Stimulated activated naive CD8-positive, alpha-beta T cell treated with anti-CD3 and anti-CD28 coated beads, Interleukin-15, Interleukin-2, amounts not matched to agents 100 ng/mL and 50 ng/mL, for 24 hours (primary cell): ENCODE results near the gene MARVELD2.
"Not testable (repeated sequence)": the region's sequence is repeated elsewhere in the genome, so short reads cannot be mapped to it uniquely, and the experiment has no call there.

ENCODE experiments used
- H3K27ac Mint-ChIP-seq: one replicate; pipeline ENCODE4 v1.8.0; 2021; ENCODE audit warnings: mild to moderate bottlenecking, mixed read lengths
- H3K27me3 Mint-ChIP-seq: one replicate; pipeline ENCODE4 v1.8.0; 2021; ENCODE audit warnings: mixed read lengths
- H3K36me3 Mint-ChIP-seq: one replicate; pipeline ENCODE4 v1.8.0; 2021; ENCODE audit warnings: low read depth, mixed read lengths
- H3K4me1 Mint-ChIP-seq: one replicate; pipeline ENCODE4 v1.8.0; 2021; ENCODE audit warnings: low read depth, mixed read lengths
- H3K4me3 Mint-ChIP-seq: one replicate; pipeline ENCODE4 v1.8.0; 2021; ENCODE audit warnings: mild to moderate bottlenecking, mixed read lengths
- H3K9me3 Mint-ChIP-seq: one replicate; pipeline ENCODE4 v1.8.0; 2021; ENCODE audit warnings: mixed read lengths

The MARVELD2 gene

GRCh38 chr5:69414885-69415583, at the start of gene MARVELD2:
MARVELD2 (plus strand) TSS chr5:69415116; CDS start chr5:69419386, 4,270 bp downstream.
- Mint-ChIP-seq H3K27me3 (no peaks in the 10 kb centered on the region), H3K36me3 (peaks cover 21% of the 10 kb centered on the region), H3K4me3 (peak within 1 kb of the TSS; percentile 66), H3K9me3 (no peaks in the 10 kb centered on the region), H3K27ac (peak within 1 kb of the TSS; percentile 12), H3K4me1 (peaks cover 11% of the 10 kb centered on the region)

- peaks cover 42% of the 10 kb centered on the region for H3K36me3 Mint-ChIP-seq
- peaks cover 39% of the 10 kb centered on the region for H3K4me1 Mint-ChIP-seq
- H3K4me3 Mint-ChIP-seq: peak overlapping the region; percentile 96
- peak overlapping the region; percentile 97 for H3K27ac Mint-ChIP-seq
- no peaks in the 10 kb centered on the region for H3K9me3 Mint-ChIP-seq
- no peaks in the 10 kb centered on the region for H3K27me3 Mint-ChIP-seq
These were observed 47.1 kb upstream of the MARVELD2 start for GRCh38 chr5:69367697-69368279.

- Mint-ChIP-seq H3K4me3 (peak overlapping the region; percentile 96), H3K4me1 (peaks cover 42% of the 10 kb centered on the region), H3K27me3 (no peaks in the 10 kb centered on the region), H3K9me3 (no peaks in the 10 kb centered on the region), H3K27ac (peak overlapping the region; percentile 97), H3K36me3 (peaks cover 37% of the 10 kb centered on the region)
These were observed 46.2 kb upstream of the MARVELD2 start for GRCh38 chr5:69368458-69369339.

DNA sequence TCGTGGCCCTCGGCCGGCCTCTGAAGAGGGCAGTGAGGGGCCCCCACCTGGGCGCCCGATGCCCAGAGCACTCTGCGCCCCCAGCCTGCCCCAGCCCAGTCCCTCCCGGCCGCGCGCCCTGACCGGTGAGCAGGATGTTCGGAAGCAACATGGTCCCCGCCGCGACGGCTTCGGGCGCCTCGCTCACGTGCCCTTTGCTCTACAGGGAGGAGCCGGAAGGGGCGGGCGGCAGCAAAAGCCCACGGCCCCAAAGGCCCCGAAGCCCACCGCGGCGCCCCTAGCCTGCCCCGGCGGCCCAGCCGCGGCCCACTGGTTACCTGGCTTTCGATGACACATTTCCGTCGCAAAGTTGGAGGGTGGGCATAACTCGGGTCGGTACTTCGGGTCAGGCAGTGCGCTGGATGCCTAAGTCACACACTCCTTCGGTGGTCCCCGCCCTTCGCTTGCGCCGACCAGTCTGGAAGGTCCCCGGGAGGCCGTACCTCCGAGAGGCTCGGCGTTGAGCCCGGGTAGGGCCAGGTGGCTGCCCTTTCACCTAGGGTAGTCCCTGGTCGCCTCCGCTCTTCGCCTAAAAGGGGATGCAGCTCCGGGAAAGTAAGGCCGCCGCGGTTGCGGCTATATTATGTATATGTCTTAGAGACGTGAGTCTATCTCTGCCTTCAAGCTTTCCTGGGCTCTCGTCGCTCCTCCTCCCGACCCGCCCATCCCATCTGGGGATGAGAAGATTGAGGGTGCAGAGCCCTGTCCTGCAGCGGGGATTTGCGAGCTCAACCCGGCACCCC, 45.4 kb upstream of the MARVELD2 start, which contains the start of the genes AK6, RAD17 and TAF9:
Gene AK6, minus strand, starts transcription at position 181 of the 782 bp plus-strand sequence. Its CDS starts 30 bp downstream, at position 151.
Gene RAD17, plus strand, starts transcription at position 479 of the 782 bp plus-strand sequence. CDS start 2,391 bp downstream, outside the sequence.
Gene TAF9, minus strand, starts transcription at position 181 of the 782 bp plus-strand sequence. CDS start 3,783 bp downstream, outside the sequence.
- Mint-ChIP-seq H3K27ac (peak within 1 kb of the TSS; percentile 97), H3K36me3 (peaks cover 39% of the 10 kb centered on the region), H3K27me3 (no peaks in the 10 kb centered on the region), H3K4me3 (peak within 1 kb of the TSS; percentile 96), H3K4me1 (peaks cover 42% of the 10 kb centered on the region), H3K9me3 (no peaks in the 10 kb centered on the region)

GRCh38 chr5:69370335-69370734, 44.6 kb upstream of the MARVELD2 start:
- H3K4me1 Mint-ChIP-seq: peaks cover 34% of the 10 kb centered on the region
- H3K27me3 Mint-ChIP-seq: not testable (repeated sequence)

DNA sequence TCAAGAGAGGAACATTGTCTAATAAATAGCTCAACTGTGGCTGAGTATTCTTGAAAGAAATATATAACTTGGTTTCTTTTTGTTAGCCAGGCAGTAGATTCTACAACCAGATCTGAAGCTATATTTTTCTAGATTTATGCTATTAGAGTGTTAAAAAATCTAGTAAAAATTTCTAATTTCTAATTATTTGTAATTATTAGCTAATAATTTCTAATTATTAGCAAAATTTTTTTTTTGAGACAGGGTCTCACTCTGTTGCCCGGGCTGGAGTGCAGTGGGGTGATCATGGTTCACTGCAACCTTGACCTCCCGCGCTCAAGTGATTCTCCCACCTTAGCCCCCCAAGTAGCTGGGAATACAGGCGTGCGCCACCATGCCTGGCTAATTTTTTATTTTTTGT, 42.5 kb upstream of the MARVELD2 start:
- no peak overlapping the region for H3K4me3 Mint-ChIP-seq
- peaks cover 34% of the 10 kb centered on the region for H3K36me3 Mint-ChIP-seq
- H3K27ac Mint-ChIP-seq: no peak overlapping the region
- H3K9me3 Mint-ChIP-seq: no peaks in the 10 kb centered on the region
- H3K27me3 Mint-ChIP-seq: no peaks in the 10 kb centered on the region
- H3K4me1 Mint-ChIP-seq: peaks cover 24% of the 10 kb centered on the region

More at GRCh38 chr5:69370335-69370734, 44.6 kb upstream of the MARVELD2 start:
- Mint-ChIP-seq H3K27ac (peak overlapping the region; percentile 94), H3K36me3 (peaks cover 31% of the 10 kb centered on the region), H3K4me3 (peak overlapping the region; percentile 96)
- H3K9me3 Mint-ChIP-seq: not testable (repeated sequence)

GRCh38 chr5:69374911-69375446, 39.9 kb upstream of the MARVELD2 start:
- Mint-ChIP-seq H3K36me3 (peaks cover 24% of the 10 kb centered on the region), H3K9me3 (no peaks in the 10 kb centered on the region), H3K27me3 (no peaks in the 10 kb centered on the region), H3K4me3 (no peak overlapping the region), H3K27ac (no peak overlapping the region), H3K4me1 (peaks cover 14% of the 10 kb centered on the region)

GRCh38 chr5:69378376-69378775, 36.5 kb upstream of the MARVELD2 start:
- Mint-ChIP-seq H3K9me3 (no peaks in the 10 kb centered on the region), H3K36me3 (peaks cover 38% of the 10 kb centered on the region), H3K27ac (no peak overlapping the region), H3K4me3 (no peak overlapping the region), H3K27me3 (no peaks in the 10 kb centered on the region), H3K4me1 (no peaks in the 10 kb centered on the region)

GRCh38 chr5:69404659-69405330, 10.1 kb upstream of the MARVELD2 start:
- H3K27ac Mint-ChIP-seq: no peak overlapping the region
- H3K4me1 Mint-ChIP-seq: no peaks in the 10 kb centered on the region
- peaks cover 43% of the 10 kb centered on the region for H3K36me3 Mint-ChIP-seq
- no peaks in the 10 kb centered on the region for H3K27me3 Mint-ChIP-seq
- no peaks in the 10 kb centered on the region for H3K9me3 Mint-ChIP-seq
- no peak overlapping the region for H3K4me3 Mint-ChIP-seq

DNA sequence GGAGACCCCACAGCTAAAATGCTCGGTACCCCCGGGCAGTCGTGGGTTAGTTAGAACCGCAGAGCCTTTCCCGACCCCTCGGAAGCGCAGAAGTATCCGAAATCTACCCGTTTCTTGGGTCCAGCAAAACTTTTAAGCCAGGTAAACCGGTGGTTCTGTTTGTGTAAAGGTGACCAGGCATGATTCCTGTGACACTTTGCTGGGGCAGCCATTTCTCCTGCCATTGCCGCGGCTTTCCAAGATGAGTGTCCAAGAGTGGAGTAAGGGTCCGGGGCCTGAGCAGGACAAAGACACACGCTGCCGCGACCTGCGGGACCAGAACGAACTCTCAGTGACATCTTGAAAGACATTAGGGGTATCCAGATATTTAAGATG, 655 bp downstream of the MARVELD2 start:
- Mint-ChIP-seq H3K36me3 (peaks cover 21% of the 10 kb centered on the region), H3K27ac (no peak overlapping the region), H3K27me3 (no peaks in the 10 kb centered on the region), H3K4me3 (peak overlapping the region; percentile 50), H3K9me3 (no peaks in the 10 kb centered on the region), H3K4me1 (peaks cover 11% of the 10 kb centered on the region)

GRCh38 chr5:69416180-69416579, 1.3 kb downstream of the MARVELD2 start:
- Mint-ChIP-seq H3K4me1 (peaks cover 11% of the 10 kb centered on the region), H3K9me3 (no peaks in the 10 kb centered on the region), H3K27ac (no peak overlapping the region), H3K4me3 (peak overlapping the region; percentile 50), H3K36me3 (peaks cover 21% of the 10 kb centered on the region), H3K27me3 (no peaks in the 10 kb centered on the region)

- H3K9me3 Mint-ChIP-seq: no peaks in the 10 kb centered on the region
- H3K27ac Mint-ChIP-seq: no peak overlapping the region
- H3K4me1 Mint-ChIP-seq: peaks cover 11% of the 10 kb centered on the region
- peaks cover 16% of the 10 kb centered on the region for H3K36me3 Mint-ChIP-seq
- no peak overlapping the region for H3K4me3 Mint-ChIP-seq
- no peaks in the 10 kb centered on the region for H3K27me3 Mint-ChIP-seq
These were observed 1.8 kb downstream of the MARVELD2 start for GRCh38 chr5:69416699-69417098.

- no peaks in the 10 kb centered on the region for H3K9me3 Mint-ChIP-seq
- no peak overlapping the region for H3K27ac Mint-ChIP-seq
- peaks cover 11% of the 10 kb centered on the region for H3K4me1 Mint-ChIP-seq
These were observed 3.6 kb downstream of the MARVELD2 start for GRCh38 chr5:69418554-69418953.

More at GRCh38 chr5:69418554-69418953, 3.6 kb downstream of the MARVELD2 start:
- Mint-ChIP-seq H3K27me3 (no peaks in the 10 kb centered on the region), H3K36me3 (peaks cover 14% of the 10 kb centered on the region), H3K4me3 (no peak overlapping the region)
